GM21786 (cell line): ENCODE measurements around the gene CDK10.
"Not testable (repeated sequence)": the region's sequence is repeated elsewhere in the genome, so short reads cannot be mapped to it uniquely, and the experiment has no call there.

Source experiments
- ATAC-seq: cut with Tn5 transposase; IDR thresholded peaks from one replicate; pipeline ENCODE4 v1.9.1; 2021; ENCODE audit not compliant: unreplicated experiment

CDK10 gene

DNA sequence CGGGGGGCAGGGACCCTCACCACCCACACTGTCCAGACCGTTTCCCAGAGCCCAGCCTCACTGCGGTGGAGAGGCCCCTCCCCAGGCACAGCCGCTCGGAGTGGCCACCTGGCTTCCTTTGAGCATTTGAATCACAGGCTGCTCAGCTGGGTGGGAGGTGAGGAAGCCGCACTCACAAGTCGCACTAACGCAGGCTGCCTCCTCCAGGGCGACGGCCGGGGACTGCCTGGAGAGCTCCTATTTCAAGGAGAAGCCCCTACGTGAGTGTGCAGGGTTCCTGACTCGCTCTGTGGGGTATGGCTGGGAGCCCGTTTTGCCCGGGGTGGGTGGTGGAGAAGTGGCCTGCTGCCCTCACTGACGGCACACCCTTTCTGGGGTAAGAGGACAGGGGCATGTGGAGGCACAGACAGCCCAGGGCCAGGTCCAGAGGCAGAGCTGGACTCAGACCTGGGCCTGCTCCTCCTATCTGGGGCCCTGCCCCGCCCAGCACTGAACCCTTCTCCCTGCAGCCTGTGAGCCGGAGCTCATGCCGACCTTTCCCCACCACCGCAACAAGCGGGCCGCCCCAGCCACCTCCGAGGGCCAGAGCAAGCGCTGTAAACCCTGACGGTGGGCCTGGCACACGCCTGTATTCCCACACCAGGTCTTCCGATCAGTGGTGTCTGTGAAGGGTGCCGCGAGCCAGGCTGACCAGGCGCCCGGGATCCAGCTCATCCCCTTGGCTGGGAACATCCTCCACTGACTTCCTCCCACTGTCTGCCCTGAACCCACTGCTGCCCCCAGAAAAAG is 8.8 kb downstream of the CDK10 start:
- ATAC-seq: no peak

DNA sequence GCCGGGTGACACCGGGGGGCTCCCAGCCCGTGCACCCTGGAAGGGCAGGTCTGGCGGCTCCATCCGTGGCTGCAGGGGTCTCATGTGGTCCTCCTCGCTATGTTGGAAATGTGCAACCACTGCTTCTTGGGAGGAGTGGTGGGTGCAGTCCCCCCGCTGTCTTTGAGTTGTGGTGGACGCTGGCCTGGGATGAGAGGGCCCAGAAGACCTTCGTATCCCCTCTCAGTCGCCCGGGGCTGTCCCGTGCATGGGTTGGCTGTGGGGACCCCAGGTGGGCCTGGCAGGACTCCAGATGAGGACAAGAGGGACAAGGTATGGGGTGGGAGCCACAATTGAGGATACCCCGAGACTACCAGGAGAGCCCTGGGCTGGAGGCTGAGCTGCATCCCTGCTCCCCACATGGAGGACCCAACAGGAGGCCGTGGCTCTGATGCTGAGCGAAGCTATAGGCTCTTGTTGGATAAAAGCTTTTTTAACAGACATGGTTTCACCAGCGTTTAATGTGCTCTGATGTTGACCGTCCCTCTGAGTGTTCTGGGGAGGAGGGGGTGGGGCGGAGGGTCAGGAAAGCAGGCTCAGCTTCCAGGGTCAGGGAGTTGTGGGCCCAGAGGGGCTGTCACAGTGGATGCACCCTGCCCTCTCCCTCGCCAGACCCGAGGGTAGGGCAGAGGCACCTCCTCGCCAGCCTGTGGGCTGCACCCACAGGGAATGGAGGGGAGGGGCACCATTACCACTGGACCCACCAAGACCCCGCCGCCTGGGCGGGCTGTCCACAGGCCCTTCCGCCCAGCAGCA is 9.6 kb downstream of the CDK10 start:
- ATAC-seq: no peak

DNA sequence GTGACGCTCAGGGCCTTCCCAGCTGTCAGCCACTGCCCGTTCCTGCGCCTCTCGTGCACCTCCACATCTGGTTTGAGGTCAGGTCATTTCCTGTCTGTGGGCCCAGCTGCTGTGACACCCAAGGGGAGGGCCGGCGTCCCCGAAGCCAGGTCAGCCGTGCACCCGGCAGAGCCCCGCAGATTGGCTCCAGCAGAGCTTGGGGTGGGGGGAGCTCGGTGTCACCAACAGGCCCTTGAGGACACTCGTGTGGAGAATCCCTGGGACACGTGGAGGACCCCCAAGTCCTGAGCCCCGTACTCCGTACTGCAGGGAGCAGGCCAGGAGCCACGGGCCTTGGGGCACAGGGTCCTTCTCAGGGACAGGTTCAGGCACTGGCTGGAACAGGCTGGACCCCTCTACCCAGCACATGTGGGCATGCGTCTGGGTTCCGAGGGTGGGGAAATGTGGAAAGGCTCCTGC is 10.2 kb downstream of the CDK10 start:
- ATAC-seq: no peak

DNA sequence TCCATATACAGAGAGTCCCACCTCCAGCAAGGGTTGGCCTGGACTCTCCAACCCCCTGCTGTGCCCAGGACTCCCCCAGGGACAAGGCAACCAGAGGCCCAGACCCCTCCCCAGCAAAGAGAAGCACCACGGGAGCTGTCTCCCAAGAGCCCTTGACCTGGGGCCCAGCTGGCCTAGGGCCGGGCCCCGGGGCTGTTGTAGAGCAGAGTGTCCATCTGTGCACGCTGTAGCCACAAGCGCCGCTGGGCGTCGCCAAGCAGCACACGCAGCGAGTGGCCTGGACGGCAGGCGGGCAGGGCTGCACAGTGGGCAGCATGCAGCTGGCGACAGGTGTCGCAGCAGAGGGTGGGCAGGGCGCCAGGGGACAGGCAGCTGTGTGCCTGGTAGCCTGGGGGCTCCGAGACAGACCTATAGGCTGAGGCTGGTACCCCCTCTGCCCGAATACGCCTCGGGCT is 10.7 kb downstream of the CDK10 start:
- ATAC-seq: no peak

DNA sequence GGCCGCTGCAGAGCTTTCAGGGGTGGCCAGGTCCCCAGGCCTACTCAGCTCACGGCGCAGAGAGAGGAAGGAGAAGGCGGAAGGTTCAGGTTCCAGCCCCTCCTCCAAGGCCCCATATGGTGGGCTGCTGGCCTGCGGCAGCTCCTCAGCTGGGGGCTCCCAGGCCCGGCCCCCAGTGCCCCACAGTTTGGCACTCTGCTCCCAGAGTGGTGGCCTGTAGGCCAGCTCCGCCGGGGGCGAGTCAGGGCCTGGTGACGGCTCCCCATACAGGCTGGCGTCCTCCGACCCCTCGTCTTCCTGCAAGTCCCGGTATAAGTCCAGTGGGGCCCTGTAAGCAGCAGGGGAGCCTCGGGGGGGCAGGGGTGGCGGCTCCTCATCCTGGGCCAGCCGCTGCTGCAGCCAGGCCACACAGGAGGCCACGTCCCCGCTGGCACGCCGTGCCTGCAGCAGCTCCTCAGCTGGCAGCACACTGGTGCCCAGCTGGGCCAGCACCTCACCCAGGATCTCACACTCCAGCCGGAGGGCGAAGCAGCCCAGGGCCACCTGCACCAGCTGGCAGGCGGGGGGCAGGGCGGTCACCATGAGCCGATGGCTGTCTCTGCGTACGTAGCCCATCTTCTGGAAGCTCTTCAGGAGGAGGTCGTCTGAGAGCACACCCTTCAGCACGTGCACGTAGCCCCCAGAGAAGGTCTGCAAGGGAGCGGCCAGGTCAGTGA is 11.3 kb downstream of the CDK10 start:
- ATAC-seq: no peak

DNA sequence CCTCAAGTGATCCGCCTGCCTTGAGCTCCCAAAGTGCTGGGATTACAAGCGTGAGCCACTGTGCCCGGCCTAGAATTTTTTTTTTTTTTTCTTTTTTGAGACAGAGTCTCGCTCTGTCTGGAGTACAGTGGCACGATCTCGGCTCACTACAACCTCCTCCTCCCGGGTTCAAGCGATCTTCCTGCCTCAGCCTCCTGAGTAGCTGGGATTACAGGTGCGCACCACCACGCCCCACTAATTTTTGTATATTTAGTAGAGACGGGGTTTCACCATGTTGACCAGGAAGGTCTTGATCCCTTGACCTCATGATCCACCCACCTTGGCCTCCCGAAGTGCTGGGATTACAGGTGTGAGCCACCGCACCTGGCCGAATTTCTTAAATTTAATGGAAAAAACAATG is 12.2 kb downstream of the CDK10 start:
- ATAC-seq: not testable (repeated sequence)

DNA sequence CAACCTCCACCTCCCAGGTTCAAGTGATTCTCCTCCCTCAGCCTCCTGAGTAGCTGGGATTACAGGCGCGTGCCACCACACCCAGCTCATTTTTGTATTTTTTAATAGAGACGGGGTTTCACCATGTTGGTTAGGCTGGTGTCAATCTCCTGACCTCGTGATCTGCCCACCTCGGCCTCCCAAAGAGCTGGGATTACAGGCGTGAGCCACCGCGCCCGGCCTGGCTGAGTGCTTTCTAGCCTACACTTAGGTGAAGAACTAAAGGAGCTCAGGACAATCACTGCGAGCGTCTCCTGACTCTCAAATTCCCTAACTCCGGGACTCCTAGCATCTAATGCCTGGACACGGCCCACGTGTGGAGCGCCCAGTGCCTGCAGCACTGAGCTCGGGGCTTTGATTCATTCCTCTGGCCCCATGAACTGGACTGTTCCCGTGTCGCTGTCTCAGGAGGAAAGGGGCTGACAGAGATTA is 13.2 kb downstream of the CDK10 start:
- not testable (repeated sequence) for ATAC-seq

DNA sequence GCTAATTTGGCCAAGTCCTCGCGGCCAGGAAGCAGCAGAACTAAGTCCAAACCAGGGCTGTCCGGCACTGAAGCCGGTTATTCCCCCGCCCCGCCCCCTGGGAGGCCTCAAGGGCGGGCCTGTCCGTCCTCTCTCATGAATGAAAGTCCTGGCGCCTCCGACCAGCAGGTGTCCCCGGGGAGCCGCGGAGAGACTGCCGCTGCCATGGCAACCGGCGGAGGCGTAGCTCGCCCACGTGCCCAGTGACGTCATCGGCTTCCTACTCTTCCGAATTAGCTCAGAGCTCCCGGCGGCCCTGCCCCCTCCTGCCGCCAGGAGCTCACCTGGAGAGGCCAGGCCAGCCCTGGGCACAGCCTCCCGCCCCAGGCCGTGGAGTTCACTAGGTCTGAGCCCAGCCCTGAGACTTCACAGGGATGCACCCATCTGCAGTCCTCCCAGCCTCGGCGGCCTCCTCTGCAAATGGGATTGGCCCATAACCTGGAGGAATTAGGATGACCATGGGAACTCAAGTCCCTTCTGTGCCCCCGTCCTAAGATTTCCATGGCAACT is 13.7 kb downstream of the CDK10 start:
- ATAC-seq: peak; percentile 56

DNA sequence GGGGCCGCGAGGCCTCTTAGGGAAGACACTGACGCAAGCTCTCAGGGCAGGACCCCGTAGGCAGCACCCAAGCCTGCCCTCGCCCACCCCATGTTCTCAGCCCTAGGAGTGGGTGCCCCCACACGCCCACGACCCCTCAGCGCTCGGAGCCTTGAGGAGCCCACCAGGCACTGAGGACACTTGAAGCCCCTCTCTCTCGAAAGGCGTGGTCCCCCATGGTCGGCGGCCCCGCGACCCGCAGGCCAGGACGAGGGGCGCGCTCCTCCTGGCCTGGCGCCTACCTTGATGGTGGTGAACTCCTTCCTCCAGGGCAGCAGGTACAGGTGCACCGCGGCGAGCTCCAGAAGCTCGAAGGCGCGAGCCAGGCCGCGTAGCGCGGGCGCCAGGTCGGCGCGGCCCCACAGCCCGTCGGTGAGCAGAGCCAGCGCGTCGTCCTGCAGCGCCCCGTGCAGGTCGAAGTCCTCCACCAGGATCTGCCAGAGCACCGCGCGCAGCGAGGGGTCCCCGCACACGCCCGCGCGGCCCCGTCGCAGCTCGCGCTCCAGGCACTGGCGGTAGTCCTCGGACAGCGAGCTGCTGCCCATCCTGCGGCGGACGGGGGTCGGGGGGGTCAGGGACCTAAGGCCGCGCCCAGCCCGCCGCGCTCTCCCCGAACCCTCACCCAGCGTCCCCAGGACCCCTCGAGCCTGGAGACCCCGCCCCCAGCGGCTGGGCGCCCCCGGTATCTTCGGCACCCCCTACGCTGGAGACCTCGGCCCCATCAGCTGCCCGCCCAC is 14.3 kb downstream of the CDK10 start:
- ATAC-seq: no peak

DNA sequence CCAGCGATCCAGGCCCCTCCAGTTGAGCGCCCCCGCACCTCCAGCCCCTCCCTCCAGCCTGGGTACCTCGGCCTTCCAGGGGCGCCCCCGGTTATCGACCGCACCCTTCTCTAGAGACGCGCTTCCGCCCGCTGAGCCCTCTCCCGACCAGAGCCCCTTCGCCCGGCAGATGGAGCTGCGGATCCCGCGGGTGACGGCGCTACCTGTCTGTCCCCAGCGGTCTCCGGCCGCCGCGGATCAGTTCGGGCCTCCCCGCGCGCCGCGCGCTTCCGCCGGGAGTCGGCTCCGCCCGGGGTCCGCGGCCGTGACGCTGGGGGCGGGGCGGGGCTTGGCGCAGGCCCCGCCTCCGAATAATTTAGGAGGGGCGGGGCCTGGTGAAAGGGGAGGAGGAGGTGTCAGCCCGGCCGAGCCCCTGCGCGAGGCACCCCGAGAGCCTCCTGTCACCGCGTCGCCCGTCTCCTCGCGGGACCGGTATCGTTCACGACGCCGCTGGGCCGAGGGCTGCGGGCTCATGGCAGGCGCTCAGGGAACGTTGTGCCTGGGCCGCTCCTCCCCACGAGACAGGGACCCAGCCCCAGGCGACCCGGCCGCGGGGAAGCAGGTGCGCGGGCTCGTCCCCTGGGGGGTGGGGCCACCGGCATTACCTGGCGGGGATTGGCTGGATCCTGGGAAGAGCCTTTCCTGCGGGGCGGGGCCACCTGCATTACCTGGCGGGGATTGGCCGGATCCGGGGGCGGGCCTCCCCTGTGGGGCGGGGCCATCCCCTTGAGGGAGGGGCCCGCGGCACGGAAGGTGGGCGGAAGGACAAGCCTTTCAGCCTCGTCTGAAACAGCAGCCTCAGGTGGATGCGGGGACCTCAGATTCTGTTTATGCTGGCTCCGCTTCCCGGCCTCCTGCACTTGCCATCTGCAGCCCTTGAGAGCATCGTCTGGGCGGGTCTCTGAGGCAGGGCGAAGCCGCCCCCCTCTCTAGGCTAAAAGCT is 15.2 kb downstream of the CDK10 start, which contains the start of gene SPATA2L:
Gene SPATA2L (minus strand): TSS at position 281 of the 982 bp plus-strand sequence. CDS start 473 bp downstream, outside the sequence.
- ATAC-seq: peak; percentile 55

DNA sequence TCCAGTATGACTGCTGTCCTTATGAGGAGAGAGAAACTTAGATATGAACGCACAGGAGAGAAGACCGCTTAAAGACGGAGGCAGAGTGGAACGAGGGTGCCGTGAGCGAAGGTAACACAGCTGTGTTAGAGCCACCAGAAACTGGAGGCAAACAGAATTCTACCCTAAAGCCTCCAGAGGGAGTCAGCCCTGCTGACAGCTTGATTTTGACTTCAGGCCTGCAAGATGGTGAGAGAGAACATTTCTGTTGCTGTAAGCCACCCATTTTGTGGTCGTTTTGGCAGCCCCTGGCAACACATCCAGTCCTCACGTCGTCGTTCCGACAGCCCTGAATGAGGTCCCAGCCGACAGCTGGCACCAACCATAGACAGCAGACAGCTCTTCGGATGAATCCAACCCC is 17.8 kb downstream of the CDK10 start:
- no peak for ATAC-seq

DNA sequence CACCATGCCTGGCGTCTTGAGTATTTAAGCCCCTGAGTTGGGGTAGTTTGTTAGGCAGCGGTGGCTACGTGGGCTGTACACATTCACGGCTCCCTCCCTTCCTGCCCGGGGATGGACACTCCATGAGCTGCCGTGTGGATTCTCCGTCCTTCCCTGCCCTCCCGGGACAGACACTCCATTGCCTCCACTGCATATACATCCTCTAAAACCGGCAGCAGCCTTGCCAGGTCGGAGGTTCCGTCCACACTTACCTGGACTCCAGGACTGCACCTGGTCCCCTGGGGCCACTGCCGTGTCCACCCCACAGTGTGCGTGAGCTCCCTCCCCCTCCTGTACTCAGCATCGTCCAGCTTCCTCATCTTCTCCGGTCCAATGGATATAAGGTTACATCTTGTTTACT is 18.5 kb downstream of the CDK10 start:
- no peak for ATAC-seq

DNA sequence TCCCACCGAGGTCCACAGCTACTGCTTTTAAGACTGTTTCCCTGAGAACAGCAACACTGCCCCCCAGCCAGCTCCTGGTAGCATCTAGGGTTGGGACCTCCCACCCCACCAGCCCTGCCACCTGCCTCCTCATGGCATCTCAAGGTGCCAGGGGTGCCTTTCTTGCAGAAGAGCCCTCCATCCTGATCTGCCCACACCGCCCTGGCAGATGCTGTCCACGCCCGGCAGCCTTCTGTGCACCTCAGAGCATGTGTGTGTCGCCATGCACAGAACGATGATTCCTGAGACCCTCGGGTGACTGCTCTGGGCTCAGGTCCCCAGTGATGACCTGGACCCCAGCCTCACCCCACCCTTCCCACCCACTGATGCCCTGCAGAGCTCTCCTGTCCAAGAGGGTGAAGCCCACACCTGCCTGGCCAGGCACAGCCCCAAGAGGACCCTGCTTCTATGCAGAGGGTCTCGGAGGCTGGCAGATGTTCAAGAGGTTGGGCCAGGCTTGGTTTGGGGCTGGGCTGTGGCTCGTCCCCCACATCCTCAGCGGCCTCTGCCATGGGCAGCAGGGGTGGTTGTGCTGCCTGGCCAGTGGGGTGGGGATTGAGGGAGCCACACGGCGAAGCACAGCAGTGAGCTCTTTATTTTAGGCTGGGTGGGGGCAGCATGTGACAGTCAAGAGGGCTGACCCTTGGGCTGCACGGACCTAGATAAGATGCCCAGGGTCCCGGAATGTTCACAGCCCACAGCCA is 20.2 kb downstream of the CDK10 start:
- no peak for ATAC-seq

DNA sequence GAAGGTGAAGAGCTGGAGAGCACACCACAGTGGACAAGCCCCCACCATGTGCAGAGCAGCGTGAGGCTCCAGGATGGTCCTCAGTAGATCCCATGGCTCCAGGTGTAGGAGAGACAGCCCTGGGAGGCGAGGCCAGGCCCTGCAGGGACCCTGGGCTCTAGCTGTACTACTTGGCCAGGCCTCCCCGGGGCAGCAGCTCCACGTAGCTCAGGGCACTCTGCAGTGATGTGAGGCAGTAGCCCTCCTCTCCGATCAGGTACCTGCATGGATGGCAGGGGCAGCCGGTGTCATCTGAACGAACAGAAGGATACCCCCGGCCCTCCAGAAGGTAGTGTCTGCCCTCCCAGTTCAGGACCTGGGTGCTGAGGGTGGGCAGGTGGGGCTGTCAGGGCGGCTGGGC is 21.2 kb downstream of the CDK10 start:
- no peak for ATAC-seq

DNA sequence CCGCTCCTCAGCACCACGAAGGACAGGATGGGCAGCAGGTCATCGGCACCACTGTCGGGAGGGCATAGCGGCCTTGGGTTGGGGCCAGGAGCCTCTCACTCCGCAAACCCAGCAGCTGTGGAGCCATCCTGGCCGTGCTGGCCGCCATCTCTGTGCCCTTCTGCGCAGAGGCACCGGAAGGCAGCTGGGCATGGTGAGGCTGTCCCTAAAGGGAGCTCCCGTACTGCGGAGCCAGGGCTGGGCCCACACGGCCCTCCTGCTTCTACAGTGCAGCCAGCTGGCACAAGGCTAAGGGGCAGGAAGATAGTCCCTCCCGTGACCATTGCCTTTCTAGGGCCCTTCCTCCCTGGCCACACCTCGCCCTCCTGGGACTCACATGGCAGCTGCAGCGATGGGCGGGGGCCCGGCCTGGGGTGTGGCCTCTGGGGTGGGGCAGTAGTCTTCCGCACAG is 22.0 kb downstream of the CDK10 start:
- ATAC-seq: no peak

DNA sequence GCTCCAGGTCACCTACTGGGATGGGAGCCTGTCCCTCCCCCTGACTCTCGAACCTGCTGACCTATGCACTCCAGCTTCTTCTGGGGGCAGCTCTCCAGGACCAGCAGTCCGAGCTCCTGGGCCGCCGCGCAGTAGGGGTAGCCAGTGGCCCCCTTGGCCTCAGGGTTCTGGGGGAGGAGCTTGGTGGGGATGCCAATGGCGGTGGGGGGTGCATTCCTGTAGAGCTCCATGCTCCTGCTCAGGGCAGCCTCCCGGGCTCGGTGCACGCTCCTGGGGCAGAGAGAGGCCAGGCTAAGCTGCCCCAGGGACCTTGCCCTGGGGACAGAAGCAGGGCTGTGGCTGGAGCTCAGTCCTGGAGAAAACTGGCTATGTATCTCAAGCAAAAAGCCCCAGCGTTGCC is 22.7 kb downstream of the CDK10 start:
- no peak for ATAC-seq

DNA sequence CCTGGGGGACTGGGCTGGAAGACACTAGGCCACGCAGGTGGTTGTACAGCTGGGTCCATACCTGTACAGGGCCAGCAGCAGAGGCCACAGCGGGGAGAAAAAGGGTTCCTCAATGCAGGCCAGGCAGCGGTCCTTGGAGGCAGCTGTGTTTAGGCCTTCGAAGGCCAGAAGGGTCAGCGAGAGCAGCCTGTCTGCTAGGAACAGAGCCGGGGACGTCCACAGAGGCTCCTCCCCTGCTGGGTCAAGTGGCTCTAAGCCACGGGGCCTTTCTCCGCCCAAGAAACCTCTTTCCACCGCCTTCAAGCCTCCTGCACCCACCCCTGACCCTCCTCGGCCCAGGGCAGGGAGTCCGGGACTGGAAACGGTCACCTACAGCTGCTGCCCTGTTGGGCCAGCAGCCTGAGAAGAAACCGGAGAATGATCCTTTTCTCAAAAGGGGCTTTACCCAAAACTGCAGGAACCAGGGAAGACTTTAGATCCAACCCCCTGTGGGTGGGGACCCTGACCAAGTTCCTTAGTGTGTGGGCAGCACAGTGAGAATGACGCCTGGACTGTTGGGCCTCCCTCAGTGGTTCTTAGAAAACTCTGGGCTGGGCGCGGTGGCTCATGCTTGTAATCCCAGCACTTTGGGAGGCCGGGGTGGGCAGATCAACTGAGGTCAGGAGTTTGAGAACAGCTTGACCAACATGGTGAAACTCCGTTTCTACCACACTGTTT is 23.4 kb downstream of the CDK10 start:
- ATAC-seq: no peak
